ENCODE results near the gene PPP3R1. TPM values are rescaled to one million over a fixed set of nuclear protein-coding genes. Genes with fewer than 3 reads are reported as not detected.
A peak's percentile ranks its signal among the peaks of the same experiment; 100 is the strongest.

Gene PPP3R1
- total and polyA plus RNA-seq, 2 experiments from 2014 or later: 7.9 to 49.6 TPM

GRCh38 chr2:68274022-68274421 is 21.7 kb upstream of the PPP3R1 start:
- H3K27me3 ChIP-seq (ENCODE audit: insufficient read depth): no peaks in the 10 kb centered on the region
- no peak overlapping the region for H3K4me2 ChIP-seq
- H3K4me1 ChIP-seq (ENCODE audit: insufficient read depth): no peaks in the 10 kb centered on the region
- H3F3A ChIP-seq (replicated peaks; ENCODE audit: low read depth): no peaks in the 10 kb centered on the region
- Mint-ChIP-seq H3K27me3 (ENCODE audit: insufficient read depth, low read depth, poor library complexity) (peaks cover 3% of the 10 kb centered on the region), H3K4me3 (no peak overlapping the region), H3K9me3 (no peaks in the 10 kb centered on the region), H3K4me1 (peaks cover 7% of the 10 kb centered on the region; the same call in 2 of the 3 replicates), H3K27ac (no peak overlapping the region), H3K36me3 (ENCODE audit: low read depth) (no peaks in the 10 kb centered on the region)
- TF ChIP-seq ETS1 (IDR thresholded peaks at IDR 0.05): no peak
- no peak for TF ChIP-seq POLR2AphosphoS5 (IDR thresholded peaks at IDR 0.05; ENCODE audit: low read depth)
- TF ChIP-seq NANOG (IDR thresholded peaks at IDR 0.05; ENCODE audit: borderline replicate concordance): no peak
- no peak for TF ChIP-seq CTCF (conservative IDR thresholded peaks at IDR 0.05; ENCODE audit: low read depth in 2 of 2)
- TF ChIP-seq ZNF114 (CRISPR knock-in tag; IDR thresholded peaks at IDR 0.05): no peak
- no peaks in the 10 kb centered on the region for H4K20me1 ChIP-seq (replicated peaks; ENCODE audit: insufficient read depth)
- H3K4me3 ChIP-seq: no peak overlapping the region
- no peak overlapping the region for H3K27ac ChIP-seq (ENCODE audit: low read depth)
- H3K9me2 ChIP-seq (ENCODE audit: insufficient read depth): no peaks in the 10 kb centered on the region
- H3K36me3 ChIP-seq (ENCODE audit: insufficient read depth): no peaks in the 10 kb centered on the region
- peak; percentile 96 for ATAC-seq
- H3K79me2 ChIP-seq (replicated peaks; ENCODE audit: insufficient read depth): no peaks in the 10 kb centered on the region
- DNase-seq (ENCODE audit: low spot score): peak; percentile 51
- H2AFZ ChIP-seq: no peak overlapping the region

GRCh38 chr2:68272246-68272994 is 20.1 kb upstream of the PPP3R1 start:
- no peak overlapping the region for H3K4me3 Mint-ChIP-seq
- H3K4me3 ChIP-seq: no peak overlapping the region
- no peaks in the 10 kb centered on the region for H3F3A ChIP-seq (replicated peaks; ENCODE audit: low read depth)
- no peaks in the 10 kb centered on the region for H3K27me3 ChIP-seq (ENCODE audit: insufficient read depth)
- H3K27ac Mint-ChIP-seq: no peak overlapping the region
- peaks cover 7% of the 10 kb centered on the region; the same call in 2 of the 3 replicates for H3K4me1 Mint-ChIP-seq
- H3K36me3 ChIP-seq (ENCODE audit: insufficient read depth): no peaks in the 10 kb centered on the region
- H4K20me1 ChIP-seq (replicated peaks; ENCODE audit: insufficient read depth): no peaks in the 10 kb centered on the region
- no peak for DNase-seq (ENCODE audit: low spot score)
- H3K9me2 ChIP-seq (ENCODE audit: insufficient read depth): no peaks in the 10 kb centered on the region
- H3K4me1 ChIP-seq (ENCODE audit: insufficient read depth): no peaks in the 10 kb centered on the region
- no peak overlapping the region for H3K27ac ChIP-seq (ENCODE audit: low read depth)
- no peak overlapping the region for H3K4me2 ChIP-seq
- ATAC-seq: no peak
- peaks cover 3% of the 10 kb centered on the region for H3K27me3 Mint-ChIP-seq (ENCODE audit: insufficient read depth, low read depth, poor library complexity)
- H3K36me3 Mint-ChIP-seq (ENCODE audit: low read depth): no peaks in the 10 kb centered on the region
- no peak overlapping the region for H2AFZ ChIP-seq
- no peaks in the 10 kb centered on the region for H3K9me3 Mint-ChIP-seq
- no peaks in the 10 kb centered on the region for H3K79me2 ChIP-seq (replicated peaks; ENCODE audit: insufficient read depth)
- no peak for TF ChIP-seq NANOG (IDR thresholded peaks at IDR 0.05; ENCODE audit: borderline replicate concordance)
- TF ChIP-seq CREB1 (CRISPR knock-in tag; IDR thresholded peaks at IDR 0.05; ENCODE audit: low read depth): no peak
- no peak for TF ChIP-seq EZH2 (IDR thresholded peaks at IDR 0.05; ENCODE audit: low read depth, unreplicated experiment)
- no peak for TF ChIP-seq CTCF (conservative IDR thresholded peaks at IDR 0.05; ENCODE audit: low read depth in 2 of 2)
- no peak for TF ChIP-seq EZH2phosphoT487 (IDR thresholded peaks at IDR 0.05; ENCODE audit: unreplicated experiment)
- no peak for TF ChIP-seq STAT1 (IDR thresholded peaks at IDR 0.05; ENCODE audit: unreplicated experiment)
